Measurements from ENCODE around the gene BCL2L15. TPM values are rescaled to one million over a fixed set of nuclear protein-coding genes. Genes with fewer than 3 reads are reported as not detected.

The BCL2L15 gene
- total and polyA plus RNA-seq, 2 donors (not counting 3 experiments of a cell fraction or from before 2014, with no cell fraction given), result 0.28 to 0.29 TPM

GRCh38 chr1:113891631-113892220 lies 4.3 kb upstream of the BCL2L15 start:
- no TSS peak for BruUV-seq (replicated peaks)
- no peaks in the 10 kb centered on the region for H3K9me1 ChIP-seq (replicated peaks; ENCODE audit: control insufficient read depth, extremely low read depth, insufficient read depth, low read length)
- dilution Hi-C loops (cut with MboI; ENCODE audit: extremely low pct_ligation_motif_present, low sequenced_read_pairs), result no loop called here
- H3K79me2 ChIP-seq (ENCODE audit: control insufficient read depth, insufficient read depth, low read length), result no peaks in the 10 kb centered on the region
- ChIA-PET CTCF (interaction anchor here (0.7 to 1.2 kb wide), 2 partner anchors 12 to 64 kb away, joined by 4 to 7 read pairs; no protein-coding TSS in a partner anchor), POLR2A (no interaction called here)
- H2AFZ ChIP-seq (ENCODE audit: low read depth, low read length), result no peak overlapping the region
- H3K9me3 ChIP-seq (replicated peaks; ENCODE audit: control insufficient read depth, insufficient read depth, low read length), result no peaks in the 10 kb centered on the region
- H3K4me1 ChIP-seq (ENCODE audit: control insufficient read depth, extremely low read depth, insufficient read depth, low read length), result peaks cover 5% of the 10 kb centered on the region
- no peaks in the 10 kb centered on the region for H3K27me3 ChIP-seq (ENCODE audit: control insufficient read depth in 2 of 2, insufficient read depth in 2 of 2, low read length in 2 of 2)
- H3K27ac ChIP-seq (ENCODE audit: insufficient read depth, low read depth, low read length), result no peak overlapping the region
- intact Hi-C loops (cut with micrococcal nuclease), result no loop called here
- no peak overlapping the region for H3K9ac ChIP-seq (replicated peaks; ENCODE audit: extremely low read depth, insufficient read depth, low read length)
- TF ChIP-seq FOS (IDR thresholded peaks at IDR 0.05; ENCODE audit: borderline replicate concordance, insufficient read depth, low read length) (no peak), POLR2AphosphoS5 (IDR thresholded peaks at IDR 0.05; ENCODE audit: insufficient read depth, low read depth, low read length) (no peak), GATA2 (IDR thresholded peaks at IDR 0.05; ENCODE audit: insufficient read depth, insufficient read length, low read depth, low read length) (no peak), CTCF (IDR thresholded peaks at IDR 0.05; ENCODE audit: extremely low read depth in 1 of 2, insufficient read depth in 1 of 2, low read depth in 1 of 2, low read length in 2 of 2) (no peak), JUN (IDR thresholded peaks at IDR 0.05; ENCODE audit: borderline replicate concordance, insufficient read depth, insufficient read length, low read depth) (no peak), POLR2A (IDR thresholded peaks at IDR 0.05; ENCODE audit: low read depth, low read length) (no peak), MYC (IDR thresholded peaks at IDR 0.05; ENCODE audit: low read depth, low read length) (no peak), EZH2 (IDR thresholded peaks at IDR 0.05; ENCODE audit: borderline replicate concordance, low read depth, low read length, severe bottlenecking) (no peak), MAX (IDR thresholded peaks at IDR 0.05; ENCODE audit: insufficient read depth, insufficient read length) (no peak)
- FAIRE-seq (no peak), DNase-seq (ENCODE audit: low read depth, low spot score) (no peak)
- H4K20me1 ChIP-seq (replicated peaks; ENCODE audit: control insufficient read depth, extremely low read depth, insufficient read depth, low read length), result no peaks in the 10 kb centered on the region
- H3K4me2 ChIP-seq (ENCODE audit: insufficient read depth, low read length), result no peak overlapping the region
- no peak overlapping the region for H3K4me3 ChIP-seq (replicated peaks in 1 of 3; ENCODE audit: insufficient read depth in 1 of 3, low read depth in 1 of 3, low read length in 3 of 3)
- peaks cover 0 to 5% of the 10 kb centered on the region in 2 experiments for H3K36me3 ChIP-seq (ENCODE audit: control insufficient read depth in 2 of 2, extremely low read depth in 1 of 2, insufficient read depth in 2 of 2, low read length in 2 of 2)

All from endothelial cell of umbilical vein (primary cell).